Astrocyte of the cerebellum (primary cell): ENCODE data around the gene KIFAP3.
"Not testable (repeated sequence)": the region's sequence is repeated elsewhere in the genome, so short reads cannot be mapped to it uniquely, and the experiment has no call there.

Experiments used
- DNase-seq: peaks from one replicate; pipeline ENCODE4 v3.0.0-alpha.2; 2011; ENCODE audit warnings: low read depth
- H3K4me3 ChIP-seq: 2 replicates; pipeline ENCODE4 v1.5.1; 2011; ENCODE audit warnings: mild to moderate bottlenecking, low read depth, low read length, moderate library complexity
- CTCF ChIP-seq: IDR thresholded peaks from 2 replicates; pipeline ENCODE4 v1.5.1; 2012; ENCODE audit warnings: low read length, low read depth, moderate library complexity, mild to moderate bottlenecking; ENCODE audit errors: missing control alignments
- in situ Hi-C: cut with HindIII; loops from 2 replicates; pipeline ENCODE4 v1.10.0; 2017; ENCODE audit warnings: low sequenced_read_pairs

Gene KIFAP3

DNA sequence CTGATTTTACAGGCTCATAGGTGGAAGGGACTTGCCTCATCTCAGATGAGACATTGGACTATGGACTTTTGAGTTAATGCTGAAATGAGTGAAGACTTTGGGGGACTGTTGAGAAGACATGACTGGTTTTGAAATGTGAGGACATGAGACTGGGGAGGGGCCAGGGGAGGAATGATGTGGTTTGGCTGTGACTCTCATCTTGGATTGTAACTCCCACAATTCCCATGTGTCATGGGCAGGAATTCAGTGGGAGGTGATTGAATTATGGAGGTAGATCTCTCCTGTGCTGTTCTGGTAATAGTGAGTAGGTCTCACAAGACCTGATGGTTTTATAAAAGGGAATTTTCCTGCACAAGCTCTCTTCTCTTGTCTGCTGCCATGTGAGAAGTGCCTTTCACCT, 201.6 kb downstream of the KIFAP3 start:
- no peak for TF ChIP-seq CTCF
- in situ Hi-C loops: no loop called here
- no peak for DNase-seq
- no peak overlapping the region for H3K4me3 ChIP-seq

GRCh38 chr1:169871988-169872387, 202.5 kb downstream of the KIFAP3 start:
- DNase-seq, in situ Hi-C loops, H3K4me3 ChIP-seq: not testable (repeated sequence)
